Ectodermal cell (in vitro differentiated cells): ENCODE results near the gene SLC16A4.

Experiments used
- H3K27ac ChIP-seq: 2 replicates; pipeline ENCODE4 v1.7.0; 2013; ENCODE audit warnings: mild to moderate bottlenecking, low read depth, low read length; ENCODE audit not compliant: insufficient read depth, poor library complexity, severe bottlenecking
- H3K27me3 ChIP-seq: 2 replicates; pipeline ENCODE4 v1.7.0; 2013; ENCODE audit warnings: mild to moderate bottlenecking, low read length; ENCODE audit not compliant: insufficient read depth, control insufficient read depth, poor library complexity, severe bottlenecking
- H3K36me3 ChIP-seq: one replicate; pipeline ENCODE4 v1.7.0; 2013; ENCODE audit warnings: low read length; ENCODE audit not compliant: control insufficient read depth, insufficient read depth
- H3K4me1 ChIP-seq: one replicate; pipeline ENCODE4 v1.7.0; 2013; ENCODE audit warnings: low read length; ENCODE audit not compliant: control insufficient read depth, insufficient read depth
- H3K4me3 ChIP-seq: 2 replicates; pipeline ENCODE4 v1.7.0; 2013; ENCODE audit warnings: low read depth, low read length, control low read depth; ENCODE audit not compliant: insufficient read depth
- H3K9me3 ChIP-seq: 2 replicates; pipeline ENCODE4 v1.7.0; 2013; ENCODE audit warnings: mild to moderate bottlenecking, low read length, moderate library complexity; ENCODE audit not compliant: control insufficient read depth
- WGBS, 2 experiments: methylation state at CpG; one replicate each; pipeline ENCODE4 v1.1.7; 2013; ENCODE audit warnings: missing lambda C conversion rate in 2 of 2; 5-methylcytosine and 5-hydroxymethylcytosine counted together

The SLC16A4 gene

GRCh38 chr1:110319332-110320167, 71.3 kb downstream of the SLC16A4 start:
- H3K4me3 ChIP-seq = no peak overlapping the region
- no peaks in the 10 kb centered on the region for H3K36me3 ChIP-seq
- H3K27me3 ChIP-seq = no peaks in the 10 kb centered on the region
- H3K4me1 ChIP-seq = no peaks in the 10 kb centered on the region
- H3K9me3 ChIP-seq = no peaks in the 10 kb centered on the region
- no peak overlapping the region for H3K27ac ChIP-seq
- WGBS, 2 experiments = 81 to 86% methylated on average over 4 of the region's 4 CpGs

- WGBS, 2 experiments = 89 to 92% methylated on average over 4 of the region's 4 CpGs
- peaks cover under 1% of the 10 kb centered on the region for H3K4me1 ChIP-seq
- H3K27me3 ChIP-seq = no peaks in the 10 kb centered on the region
- no peak overlapping the region for H3K27ac ChIP-seq
- H3K36me3 ChIP-seq = no peaks in the 10 kb centered on the region
- no peak overlapping the region for H3K4me3 ChIP-seq
- H3K9me3 ChIP-seq = no peaks in the 10 kb centered on the region
These were observed 72.8 kb downstream of the SLC16A4 start for GRCh38 chr1:110318046-110318445.

- Histone ChIP-seq H3K36me3 (no peaks in the 10 kb centered on the region), H3K27me3 (no peaks in the 10 kb centered on the region), H3K9me3 (no peaks in the 10 kb centered on the region), H3K4me3 (no peak overlapping the region), H3K27ac (no peak overlapping the region), H3K4me1 (peaks cover 4% of the 10 kb centered on the region)
- 91 to 92% methylated on average over 1 of the region's 2 CpGs for WGBS, 2 experiments
These were observed 74.1 kb downstream of the SLC16A4 start for GRCh38 chr1:110316735-110317134.
